NCI-H345 treated with DMSO at 0.1 percent for 48 hours (cell line): ENCODE results near the gene NBPF3.
"Not testable (repeated sequence)": the region's sequence is repeated elsewhere in the genome, so short reads cannot be mapped to it uniquely, and the experiment has no call there.

Source experiments
- DNase-seq: peaks from one replicate; lab custom pipeline; 2025; ENCODE audit not compliant: unreplicated experiment; lab: John Stamatoyannopoulos, UW

Gene NBPF3

GRCh38 chr1:21439721-21440629, at the start of gene NBPF3:
TSS of gene NBPF3 (plus strand) at chr1:21440137. CDS start at chr1:21445087, 4,950 bp downstream.
- peak; percentile 93 for DNase-seq

DNA sequence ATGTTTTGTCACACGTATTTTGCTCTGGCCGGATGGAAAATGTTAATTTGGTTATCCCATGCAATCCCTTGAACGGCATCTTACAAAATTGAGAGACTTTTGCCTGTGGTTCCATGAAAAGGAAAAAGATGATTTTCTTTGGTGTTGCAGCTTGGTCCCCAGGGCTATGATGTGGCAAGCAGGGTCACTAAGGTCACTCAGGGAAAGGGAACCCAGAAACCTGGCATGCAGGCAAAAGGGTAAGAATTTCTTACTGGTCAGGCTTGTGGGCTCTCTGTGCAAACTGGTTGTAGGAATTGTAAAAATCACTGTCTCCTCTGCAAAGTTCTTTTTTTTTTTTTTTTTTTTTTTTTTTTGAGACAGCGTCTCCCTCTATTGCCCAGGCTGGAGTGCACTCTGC, 48.4 kb upstream of the NBPF3 start:
- no peak for DNase-seq

DNA sequence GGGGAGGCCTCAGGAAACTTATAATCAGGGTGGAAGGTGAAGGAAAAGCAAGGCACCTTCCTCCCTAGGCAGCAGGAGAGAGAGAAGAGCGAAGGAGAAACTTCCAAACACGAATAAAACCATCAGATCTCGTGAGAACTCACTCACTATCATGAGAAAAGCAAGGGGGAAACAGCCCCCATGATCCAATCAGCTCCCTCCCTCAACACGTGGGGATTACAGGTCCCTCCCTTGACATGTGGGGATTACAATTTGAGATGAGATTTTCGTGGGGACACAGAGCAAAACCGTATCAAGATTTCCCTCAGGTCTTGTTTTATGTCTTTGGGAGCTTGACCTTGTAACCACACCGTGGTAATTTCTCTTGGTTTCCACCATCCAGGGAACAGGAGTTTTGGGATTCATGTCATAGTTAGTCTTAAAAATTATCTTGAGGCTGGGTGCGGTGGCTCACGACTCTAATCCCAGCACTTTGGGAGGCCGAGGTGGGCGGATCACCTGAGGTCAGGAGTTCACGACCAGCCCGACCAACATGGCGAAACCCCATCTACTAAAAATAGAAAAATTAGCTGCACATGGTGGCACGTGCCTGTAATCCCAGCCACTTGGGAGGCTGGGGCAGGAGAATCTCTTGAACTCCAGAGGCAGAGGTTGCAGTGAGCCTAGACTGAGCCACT, 47.2 kb upstream of the NBPF3 start:
- DNase-seq: no peak

- DNase-seq: no peak
Measured at GRCh38 chr1:21396516-21396915, 43.4 kb upstream of the NBPF3 start.

DNA sequence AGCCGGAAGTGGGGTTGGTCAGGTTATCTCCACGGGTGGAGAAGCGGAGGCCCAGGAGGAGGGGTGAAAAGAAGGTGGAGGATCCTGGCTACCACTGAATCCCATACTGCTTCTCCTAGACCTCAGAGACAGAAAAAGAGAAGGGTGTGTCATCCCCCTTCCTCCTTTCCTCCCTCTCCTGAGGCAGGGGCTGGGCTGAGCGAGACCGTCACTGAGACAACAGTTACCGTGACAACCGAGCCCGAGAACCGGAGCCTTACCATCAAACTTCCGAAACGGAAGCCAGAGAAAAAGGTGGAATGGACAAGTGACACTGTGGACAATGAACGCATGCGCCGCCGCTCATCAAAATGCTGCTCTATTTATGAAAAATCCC, 42.1 kb upstream of the NBPF3 start:
- no peak for DNase-seq

DNA sequence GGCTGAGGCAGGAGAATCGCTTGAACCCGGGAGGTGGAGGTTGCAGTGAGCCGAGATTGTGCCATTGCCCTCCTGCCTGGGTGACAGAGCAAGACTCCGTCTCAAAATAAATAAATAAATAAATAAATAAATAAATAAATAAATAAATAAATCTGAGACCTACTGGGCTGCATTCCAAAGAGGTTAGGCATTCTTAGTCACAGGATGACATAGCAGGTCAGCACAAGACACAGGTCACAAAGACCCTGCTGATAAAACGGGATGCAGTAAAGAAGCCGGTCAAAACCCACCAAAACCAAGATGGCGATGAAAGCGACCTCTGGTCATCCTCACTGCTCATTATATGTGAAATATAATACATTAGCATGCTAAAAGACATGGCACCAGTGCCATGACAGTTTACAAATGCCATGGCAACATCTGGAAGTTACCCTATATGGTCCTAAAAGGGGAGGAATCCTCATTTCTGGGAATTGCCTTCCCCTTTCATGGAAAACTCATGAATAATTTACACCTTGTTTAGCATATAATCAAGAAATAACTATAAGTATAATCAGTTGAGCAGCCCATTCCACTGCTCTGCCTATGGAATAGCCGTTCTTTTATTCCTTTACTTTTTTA, 38.1 kb upstream of the NBPF3 start:
- DNase-seq: not testable (repeated sequence)

DNA sequence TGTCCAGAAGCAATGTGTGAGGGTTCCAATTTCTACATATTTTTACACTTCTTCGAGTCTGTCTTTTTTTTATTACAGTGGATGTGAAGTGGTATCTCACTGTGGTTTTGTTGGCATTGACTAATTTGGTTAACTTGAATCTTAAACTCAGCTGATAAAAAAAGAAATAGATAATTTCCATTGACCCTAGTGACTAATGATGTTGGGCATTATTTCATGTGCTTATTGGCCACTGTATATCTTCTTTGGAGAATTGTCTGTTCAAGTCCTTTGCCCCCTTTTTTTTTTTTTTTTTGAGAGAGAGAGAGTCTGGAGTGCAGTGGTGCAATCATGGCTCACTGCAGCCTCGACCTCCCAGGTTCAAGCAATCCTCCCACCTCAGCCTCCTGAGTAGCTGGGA, 33.3 kb upstream of the NBPF3 start:
- DNase-seq: no peak

GRCh38 chr1:21409897-21410296, 30.0 kb upstream of the NBPF3 start:
- DNase-seq: not testable (repeated sequence)

DNA sequence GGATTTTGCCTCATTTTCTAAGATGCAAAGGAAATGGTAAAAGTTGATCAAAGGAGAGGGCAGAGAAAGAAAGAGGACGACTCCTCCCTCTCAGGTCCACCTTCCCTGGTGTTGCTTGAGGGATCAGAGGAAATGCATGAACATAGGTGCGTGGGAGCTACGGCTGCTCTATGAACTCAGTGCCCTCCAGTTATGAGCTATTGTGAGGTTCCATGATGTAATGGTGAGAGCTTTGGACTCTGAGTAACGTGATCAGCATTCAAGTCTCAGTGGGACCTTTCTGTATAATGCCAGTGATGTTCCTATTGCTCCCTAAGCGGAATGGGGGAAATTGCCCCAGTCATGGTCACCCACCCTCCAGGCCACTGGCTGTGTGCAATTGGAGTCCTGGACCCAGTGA, 25.9 kb upstream of the NBPF3 start:
- no peak for DNase-seq

GRCh38 chr1:21420378-21420777, 19.6 kb upstream of the NBPF3 start:
- DNase-seq: not testable (repeated sequence)

GRCh38 chr1:21421307-21421706, 18.6 kb upstream of the NBPF3 start:
- not testable (repeated sequence) for DNase-seq

GRCh38 chr1:21427798-21428480, 12.0 kb upstream of the NBPF3 start:
- DNase-seq: not testable (repeated sequence)

- not testable (repeated sequence) for DNase-seq
Measured at GRCh38 chr1:21428481-21429073, 11.4 kb upstream of the NBPF3 start.

DNA sequence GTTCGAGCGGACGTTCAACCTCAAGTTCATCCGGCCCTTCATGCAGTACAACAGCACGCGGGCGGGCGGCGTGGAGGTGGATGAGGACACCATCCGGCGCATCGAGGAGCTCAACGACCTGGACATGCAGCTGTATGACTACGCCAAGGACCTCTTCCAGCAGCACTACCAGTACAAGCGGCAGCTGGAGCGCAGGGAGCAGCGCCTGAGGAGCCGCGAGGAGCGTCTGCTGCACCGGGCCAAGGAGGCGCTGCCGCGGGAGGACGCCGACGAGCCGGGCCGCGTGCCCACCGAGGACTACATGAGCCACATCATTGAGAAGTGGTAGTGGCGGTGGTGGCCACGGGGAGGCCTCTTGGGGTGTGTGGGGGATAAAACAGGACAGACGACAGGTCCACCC, 10.7 kb upstream of the NBPF3 start:
- DNase-seq: not testable (repeated sequence)

DNA sequence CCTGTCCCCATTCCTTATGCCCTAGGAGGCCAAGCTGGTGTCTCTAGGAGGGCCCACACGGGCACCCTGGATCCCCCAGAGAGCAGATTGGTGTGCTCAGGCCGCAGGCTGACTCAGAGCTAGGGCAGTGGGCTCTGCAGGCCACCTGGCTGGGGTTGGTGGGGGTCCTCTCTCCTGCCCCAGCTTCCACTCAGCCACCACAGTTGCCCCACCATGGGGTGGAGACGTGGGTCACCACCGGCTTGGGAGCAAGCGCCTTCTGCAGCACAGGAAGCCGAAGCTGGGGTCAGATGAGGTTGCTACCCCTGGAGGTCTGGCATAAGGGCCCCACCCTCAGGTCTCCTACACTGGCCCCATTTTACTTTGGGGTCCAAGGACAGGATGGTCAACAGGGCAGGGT, 9.1 kb upstream of the NBPF3 start:
- not testable (repeated sequence) for DNase-seq

DNA sequence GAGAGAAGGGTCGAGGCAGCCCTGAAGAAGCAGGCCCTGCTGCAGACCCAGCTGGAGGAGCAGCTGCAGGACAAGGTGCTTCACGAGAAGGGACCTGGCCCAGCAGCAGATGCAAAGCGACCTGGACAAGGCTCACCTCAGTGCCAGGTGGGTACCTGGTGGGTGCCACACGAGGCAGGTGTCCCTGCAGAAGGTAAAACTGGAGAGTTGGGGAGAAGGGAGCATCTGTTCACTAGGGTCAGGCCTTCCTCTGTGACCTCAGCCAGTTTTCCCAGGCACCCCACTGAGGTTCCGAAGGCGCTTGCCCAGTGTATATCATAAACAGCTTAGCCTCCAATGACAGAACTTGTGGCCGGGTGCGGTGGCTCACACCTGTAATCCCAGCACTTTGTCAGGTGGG, 5.5 kb upstream of the NBPF3 start:
- DNase-seq: no peak

DNA sequence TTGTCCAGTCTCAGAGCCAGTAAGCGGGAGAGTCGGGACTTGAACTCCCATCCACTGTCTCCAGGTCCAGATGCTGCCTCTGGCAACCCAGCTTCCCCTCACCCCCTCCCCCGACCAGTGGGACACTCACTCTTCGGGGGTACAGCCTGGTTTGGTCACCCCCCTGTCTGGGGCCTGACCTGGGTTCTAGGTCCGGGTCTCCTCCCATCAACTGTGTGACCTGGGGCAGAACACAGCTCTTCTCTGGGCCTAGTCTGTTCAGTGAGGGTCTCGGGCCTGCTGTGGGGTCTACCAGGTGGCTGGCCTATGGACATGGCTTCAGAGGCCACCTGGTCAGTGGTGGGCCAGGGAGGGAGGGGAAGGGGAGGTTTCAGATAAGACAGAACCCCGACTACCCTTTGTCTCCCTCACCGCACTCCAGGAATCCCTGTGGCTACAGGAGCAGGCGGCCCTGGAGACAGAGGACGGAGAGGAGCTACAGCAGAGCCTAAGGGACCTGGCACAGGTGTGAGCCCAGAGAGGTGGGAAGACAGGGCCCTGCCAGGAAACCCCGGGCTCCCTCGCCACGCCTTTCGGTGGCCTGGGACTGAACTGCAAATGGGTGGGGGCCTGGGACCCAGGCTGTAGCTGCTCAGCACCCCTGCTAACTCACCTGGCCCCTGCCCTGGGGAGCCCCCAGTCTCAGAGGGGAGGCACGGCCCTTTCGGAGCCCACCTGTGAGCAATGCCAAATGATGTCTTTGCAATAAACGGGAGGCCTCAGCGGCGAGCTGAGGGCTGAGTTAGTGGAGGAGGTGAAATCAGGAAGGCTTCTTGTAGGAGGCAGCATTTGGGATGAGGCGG, 4.1 kb upstream of the NBPF3 start:
- no peak for DNase-seq

- DNase-seq: peak; percentile 30
Measured at GRCh38 chr1:21436488-21437340, 3.2 kb upstream of the NBPF3 start.

DNA sequence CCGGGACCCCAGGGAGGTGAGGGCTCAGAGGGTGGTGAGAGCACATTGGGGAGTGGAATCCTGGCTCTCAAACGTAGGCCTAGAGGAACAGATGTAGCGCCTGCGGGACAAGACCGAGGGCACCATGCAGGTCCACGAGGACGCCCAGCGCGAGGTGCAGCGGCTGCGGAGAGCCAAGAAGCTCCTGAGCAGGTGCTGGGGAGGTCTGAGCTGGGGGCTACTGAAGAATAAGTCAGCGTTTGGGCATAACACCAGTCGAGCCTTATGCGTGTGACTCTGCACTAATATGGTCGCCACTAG, 2.6 kb upstream of the NBPF3 start:
- DNase-seq: no peak
